Measurements from ENCODE around the gene ARMC9.

GRCh38 chr2:231207734-231208133 lies 9.3 kb downstream of the ARMC9 start:
- TF ChIP-seq CTCF (IDR thresholded peaks at IDR 0.05 in 4 of 5, conservative IDR thresholded peaks at IDR 0.05 in 1 of 5) (no peak), POLR2A (IDR thresholded peaks at IDR 0.05) (no peak)

Data from gastrocnemius medialis (tissue), 4 donors.